Activated CD4-positive, alpha-beta T cell treated with anti-CD3 and anti-CD28 coated beads, Interleukin-2, amount 10 ng/mL, durations not matched to agents 7 days and 5 days (primary cell): ENCODE data around the gene APOH. TPM values are rescaled to one million over a fixed set of nuclear protein-coding genes. Genes with fewer than 3 reads are reported as not detected.

Experiments used
- CTCF ChIA-PET: fragments of 350-600 bp; sonication (Branson Sonifier 250); formaldehyde crosslinking; loops from one replicate; lab custom pipeline; 2021; ENCODE audit warnings: antibody characterized with exemption; lab: Charles Lee
- POLR2A ChIA-PET: fragments of 350-600 bp; sonication (Branson Sonifier 250); formaldehyde crosslinking; loops from one replicate; lab custom pipeline; 2021; ENCODE audit warnings: antibody characterized with exemption; lab: Charles Lee
- DNase-seq: peaks from one replicate; pipeline ENCODE4 v3.0.0-alpha.2; 2020
- H3K27ac Mint-ChIP-seq: one replicate; pipeline ENCODE4 v1.8.0; 2021; ENCODE audit warnings: mild to moderate bottlenecking, moderate library complexity, mixed read lengths
- H3K27me3 Mint-ChIP-seq: one replicate; pipeline ENCODE4 v1.8.0; 2021; ENCODE audit warnings: mixed read lengths
- H3K36me3 Mint-ChIP-seq: one replicate; pipeline ENCODE4 v1.8.0; 2021; ENCODE audit warnings: low read depth, mixed read lengths
- H3K4me1 Mint-ChIP-seq: one replicate; pipeline ENCODE4 v1.8.0; 2021; ENCODE audit warnings: mixed read lengths
- H3K4me3 Mint-ChIP-seq: one replicate; pipeline ENCODE4 v1.8.0; 2021; ENCODE audit warnings: mild to moderate bottlenecking, moderate library complexity, mixed read lengths
- H3K9me3 Mint-ChIP-seq: one replicate; pipeline ENCODE4 v1.8.0; 2021; ENCODE audit warnings: mixed read lengths
- total RNA-seq, 2 experiments: library from RNA; stranded (reverse); gene quantifications; one replicate each; pipeline ENCODE4 v1.2.3, GENCODE V29; 2021

Gene APOH
- not detected for total RNA-seq

GRCh38 chr17:66228887-66229782 is at the start of gene APOH:
APOH (minus strand) TSS chr17:66229415; CDS start chr17:66229379, 36 bp downstream.
- POLR2A ChIA-PET: no interaction called here
- Mint-ChIP-seq H3K4me3 (no peak within 1 kb of the TSS), H3K4me1 (peaks cover 1% of the 10 kb centered on the region), H3K36me3 (no peaks in the 10 kb centered on the region), H3K9me3 (no peaks in the 10 kb centered on the region), H3K27me3 (no peaks in the 10 kb centered on the region), H3K27ac (no peak within 1 kb of the TSS)
- no peak for DNase-seq
- CTCF ChIA-PET: interaction anchor here (0.5 kb wide), 1 partner anchor 12 kb away, joined by 4 read pairs; no protein-coding TSS in a partner anchor

GRCh38 chr17:66277191-66277590 is 48.0 kb upstream of the APOH start:
- Mint-ChIP-seq H3K9me3 (peaks cover 2% of the 10 kb centered on the region), H3K27me3 (no peaks in the 10 kb centered on the region), H3K4me1 (peaks cover 1% of the 10 kb centered on the region), H3K4me3 (no peak overlapping the region), H3K27ac (no peak overlapping the region), H3K36me3 (no peaks in the 10 kb centered on the region)
- CTCF ChIA-PET: interaction anchor here (0.6 kb wide), 1 partner anchor 24 kb away, joined by 3 read pairs; no protein-coding TSS in a partner anchor
- POLR2A ChIA-PET: no interaction called here
- no peak for DNase-seq

GRCh38 chr17:66276328-66276937 is 47.2 kb upstream of the APOH start:
- H3K4me3 Mint-ChIP-seq: no peak overlapping the region
- no peak overlapping the region for H3K27ac Mint-ChIP-seq
- ChIA-PET POLR2A (no interaction called here), CTCF (interaction anchor here (0.6 kb wide), 1 partner anchor 25 kb away, joined by 3 read pairs; no protein-coding TSS in a partner anchor)
- no peak for DNase-seq
- no peaks in the 10 kb centered on the region for H3K36me3 Mint-ChIP-seq
- peaks cover 2% of the 10 kb centered on the region for H3K9me3 Mint-ChIP-seq
- no peaks in the 10 kb centered on the region for H3K27me3 Mint-ChIP-seq
- peaks cover 1% of the 10 kb centered on the region for H3K4me1 Mint-ChIP-seq

- Mint-ChIP-seq H3K4me1 (peaks cover 1% of the 10 kb centered on the region), H3K36me3 (no peaks in the 10 kb centered on the region), H3K27ac (no peak overlapping the region), H3K9me3 (peaks cover 2% of the 10 kb centered on the region), H3K27me3 (no peaks in the 10 kb centered on the region), H3K4me3 (no peak overlapping the region)
- ChIA-PET POLR2A (no interaction called here), CTCF (interaction anchor here (0.6 kb wide), 1 partner anchor 1768 kb away, joined by 3 read pairs; no protein-coding TSS in a partner anchor)
- no peak for DNase-seq
Measured at GRCh38 chr17:66275651-66276050, 46.4 kb upstream of the APOH start.

GRCh38 chr17:66273586-66273848 is 44.3 kb upstream of the APOH start:
- no peak overlapping the region for H3K27ac Mint-ChIP-seq
- no peaks in the 10 kb centered on the region for H3K36me3 Mint-ChIP-seq
- POLR2A ChIA-PET: no interaction called here
- CTCF ChIA-PET: interaction anchor here (1.2 kb wide), 1 partner anchor 18 kb away, joined by 4 read pairs; no protein-coding TSS in a partner anchor
- H3K4me3 Mint-ChIP-seq: no peak overlapping the region
- no peak for DNase-seq
- peaks cover 1% of the 10 kb centered on the region for H3K4me1 Mint-ChIP-seq
- H3K27me3 Mint-ChIP-seq: no peaks in the 10 kb centered on the region
- H3K9me3 Mint-ChIP-seq: peaks cover 2% of the 10 kb centered on the region

GRCh38 chr17:66272811-66273585 is 43.8 kb upstream of the APOH start:
- no peak for DNase-seq
- Mint-ChIP-seq H3K27me3 (no peaks in the 10 kb centered on the region), H3K4me1 (peaks cover 1% of the 10 kb centered on the region), H3K9me3 (peaks cover 2% of the 10 kb centered on the region), H3K4me3 (no peak overlapping the region), H3K27ac (no peak overlapping the region), H3K36me3 (no peaks in the 10 kb centered on the region)
- POLR2A ChIA-PET: no interaction called here
- CTCF ChIA-PET: interaction anchor here (0.6 to 1.2 kb wide), 3 partner anchors 11 to 18 kb away, joined by 3 to 4 read pairs (median 3); no protein-coding TSS in a partner anchor

- ChIA-PET POLR2A (no interaction called here), CTCF (no interaction called here)
- Mint-ChIP-seq H3K9me3 (peaks cover 2% of the 10 kb centered on the region), H3K27me3 (no peaks in the 10 kb centered on the region), H3K27ac (no peak overlapping the region), H3K4me3 (no peak overlapping the region), H3K4me1 (peaks cover 1% of the 10 kb centered on the region), H3K36me3 (no peaks in the 10 kb centered on the region)
- DNase-seq: no peak
Measured at GRCh38 chr17:66271512-66271911, 42.3 kb upstream of the APOH start.

GRCh38 chr17:66270106-66270505 is 40.9 kb upstream of the APOH start:
- Mint-ChIP-seq H3K27ac (no peak overlapping the region), H3K27me3 (no peaks in the 10 kb centered on the region), H3K9me3 (peaks cover 2% of the 10 kb centered on the region), H3K36me3 (no peaks in the 10 kb centered on the region), H3K4me3 (no peak overlapping the region), H3K4me1 (no peaks in the 10 kb centered on the region)
- DNase-seq: no peak
- CTCF ChIA-PET: interaction anchor here (1.0 kb wide), 1 partner anchor 73 kb away, joined by 3 read pairs; no protein-coding TSS in a partner anchor
- POLR2A ChIA-PET: no interaction called here

GRCh38 chr17:66268247-66268927 is 39.2 kb upstream of the APOH start:
- Mint-ChIP-seq H3K4me3 (no peak overlapping the region), H3K36me3 (no peaks in the 10 kb centered on the region), H3K27me3 (no peaks in the 10 kb centered on the region), H3K9me3 (peaks cover 2% of the 10 kb centered on the region), H3K27ac (no peak overlapping the region), H3K4me1 (peaks cover 5% of the 10 kb centered on the region)
- DNase-seq: no peak
- ChIA-PET CTCF (interaction anchor here (0.7 to 2.3 kb wide), 2 partner anchors 9 to 15 kb away, joined by 3 to 5 read pairs; no protein-coding TSS in a partner anchor), POLR2A (no interaction called here)

GRCh38 chr17:66264696-66265095 is 35.5 kb upstream of the APOH start:
- H3K9me3 Mint-ChIP-seq: no peaks in the 10 kb centered on the region
- H3K4me1 Mint-ChIP-seq: peaks cover 5% of the 10 kb centered on the region
- POLR2A ChIA-PET: no interaction called here
- no peak overlapping the region for H3K4me3 Mint-ChIP-seq
- CTCF ChIA-PET: interaction anchor here (1.2 kb wide), 1 partner anchor 151 kb away, joined by 3 read pairs; no protein-coding TSS in a partner anchor
- DNase-seq: no peak
- H3K27ac Mint-ChIP-seq: no peak overlapping the region
- H3K36me3 Mint-ChIP-seq: no peaks in the 10 kb centered on the region
- H3K27me3 Mint-ChIP-seq: peaks cover 3% of the 10 kb centered on the region

- H3K27ac Mint-ChIP-seq: no peak overlapping the region
- no peaks in the 10 kb centered on the region for H3K36me3 Mint-ChIP-seq
- H3K27me3 Mint-ChIP-seq: peaks cover 3% of the 10 kb centered on the region
- ChIA-PET CTCF (interaction anchor here (0.6 kb wide), 1 partner anchor 21 kb away, joined by 3 read pairs; no protein-coding TSS in a partner anchor), POLR2A (no interaction called here)
- no peaks in the 10 kb centered on the region for H3K9me3 Mint-ChIP-seq
- H3K4me3 Mint-ChIP-seq: no peak overlapping the region
- H3K4me1 Mint-ChIP-seq: peaks cover 5% of the 10 kb centered on the region
- DNase-seq: no peak
Measured at GRCh38 chr17:66262767-66263166, 33.6 kb upstream of the APOH start.

GRCh38 chr17:66260688-66261087 is 31.5 kb upstream of the APOH start:
- Mint-ChIP-seq H3K27ac (no peak overlapping the region), H3K4me1 (peaks cover 12% of the 10 kb centered on the region), H3K27me3 (peaks cover 3% of the 10 kb centered on the region), H3K36me3 (no peaks in the 10 kb centered on the region), H3K9me3 (no peaks in the 10 kb centered on the region), H3K4me3 (no peak overlapping the region)
- ChIA-PET POLR2A (no interaction called here), CTCF (interaction anchor here (0.6 to 0.9 kb wide), 4 partner anchors 47 to 323 kb away, joined by 3 to 4 read pairs (median 3); no protein-coding TSS in a partner anchor)
- no peak for DNase-seq
